Measurements from ENCODE around the gene LPAR5. TPM values are rescaled to one million over a fixed set of nuclear protein-coding genes. Genes with fewer than 3 reads are reported as not detected.
A peak's percentile ranks its signal among the peaks of the same experiment; 100 is the strongest.

Gene LPAR5
- total RNA-seq (2022) (0.19 and 0.20 TPM in 2 replicates), Bru-seq, nascent RNA (percentile 10 among the genes with signal in this experiment), BruChase-seq, experiment 1, labeled RNA remaining after a 2-hour chase (percentile 14 among the genes with signal in this experiment), BruChase-seq, experiment 2, labeled RNA remaining after a 6-hour chase (percentile 15 among the genes with signal in this experiment)
- long read RNA-seq: 0 reads

- no peak for DNase-seq
- Histone ChIP-seq H3K9me3 (no peaks in the 10 kb centered on the region), H3K4me3 (ENCODE audit: low read depth, low read length) (no peak within 1 kb of the TSS), H3K36me3 (ENCODE audit: control insufficient read depth, insufficient read depth, low read length) (no peaks in the 10 kb centered on the region), H3K27me3 (replicated peaks; ENCODE audit: control insufficient read depth, insufficient read depth, low read length) (no peaks in the 10 kb centered on the region), H3K4me1 (peaks cover 10% of the 10 kb centered on the region)
- ChIA-PET POLR2A (interaction anchor here (1.2 kb wide), 1 partner anchor 53 kb away, joined by 3 read pairs; no protein-coding TSS in a partner anchor), CTCF (interaction anchor here (1.0 kb wide), 1 partner anchor 54 kb away, joined by 3 read pairs; the partner anchor contains the start of gene ZNF384)
- intact Hi-C loops (cut with micrococcal nuclease; ENCODE audit: unreplicated experiment): no loop called here
- Mint-ChIP-seq H3K36me3 (ENCODE audit: insufficient read depth, unreplicated experiment) (no peaks in the 10 kb centered on the region), H3K27me3 (ENCODE audit: insufficient read depth, unreplicated experiment) (peaks cover 5% of the 10 kb centered on the region), H3K27ac (ENCODE audit: unreplicated experiment) (no peak within 1 kb of the TSS), H3K4me3 (ENCODE audit: unreplicated experiment) (no peak within 1 kb of the TSS), H3K4me1 (ENCODE audit: low read depth, unreplicated experiment) (peaks cover 12% of the 10 kb centered on the region), H3K9me3 (ENCODE audit: unreplicated experiment) (no peaks in the 10 kb centered on the region)
- no peak for TF ChIP-seq CTCF (IDR thresholded peaks at IDR 0.05; ENCODE audit: insufficient read depth in 1 of 2, low read depth in 1 of 2, low read length in 1 of 2, severe bottlenecking in 1 of 2, unreplicated experiment in 1 of 2)
- no TSS peak for BruUV-seq (replicated peaks)
Observed at GRCh38 chr12:6635856-6636531, at the start of gene LPAR5. LPAR5 (minus strand) TSS chr12:6635959; CDS start chr12:6621248, 14,711 bp downstream.

GRCh38 chr12:6684609-6685008 lies 48.9 kb upstream of the LPAR5 start:
- CTCF ChIA-PET: interaction anchor here (0.6 to 1.0 kb wide), 7 partner anchors 14 to 150 kb away, joined by 3 to 10 read pairs (median 6); partner anchors contain the start of genes ACRBP, COPS7A and PTMS
- Histone ChIP-seq H3K36me3 (ENCODE audit: control insufficient read depth, insufficient read depth, low read length) (no peaks in the 10 kb centered on the region), H3K4me1 (peaks cover 7% of the 10 kb centered on the region; the same call in 1 of the 2 replicates), H3K9me3 (no peaks in the 10 kb centered on the region), H3K27me3 (replicated peaks; ENCODE audit: control insufficient read depth, insufficient read depth, low read length) (no peaks in the 10 kb centered on the region), H3K4me3 (ENCODE audit: low read depth, low read length) (no peak overlapping the region)
- H3K4me3 Mint-ChIP-seq (ENCODE audit: unreplicated experiment): no peak overlapping the region
- POLR2A ChIA-PET: no interaction called here
- H3K27ac Mint-ChIP-seq (ENCODE audit: unreplicated experiment): peak overlapping the region; percentile 17
- H3K4me1 Mint-ChIP-seq (ENCODE audit: low read depth, unreplicated experiment): peaks cover 22% of the 10 kb centered on the region
- H3K9me3 Mint-ChIP-seq (ENCODE audit: unreplicated experiment): no peaks in the 10 kb centered on the region
- H3K36me3 Mint-ChIP-seq (ENCODE audit: insufficient read depth, unreplicated experiment): peaks cover 72% of the 10 kb centered on the region
- BruUV-seq (replicated peaks): no TSS peak
- no peaks in the 10 kb centered on the region for H3K27me3 Mint-ChIP-seq (ENCODE audit: insufficient read depth, unreplicated experiment)
- intact Hi-C loops (cut with micrococcal nuclease; ENCODE audit: unreplicated experiment): loop anchor here (1.0 kb wide), 1 partner anchor 17 kb away; no protein-coding TSS in a partner anchor
- TF ChIP-seq CTCF (IDR thresholded peaks at IDR 0.05; ENCODE audit: insufficient read depth in 1 of 2, low read depth in 1 of 2, low read length in 1 of 2, severe bottlenecking in 1 of 2, unreplicated experiment in 1 of 2): peak; percentile 50 to 68
- peak in 1 of 2 experiments; percentile 56 for DNase-seq

GRCh38 chr12:6676962-6677361 lies 41.2 kb upstream of the LPAR5 start:
- Histone ChIP-seq H3K27me3 (replicated peaks; ENCODE audit: control insufficient read depth, insufficient read depth, low read length) (no peaks in the 10 kb centered on the region; the same call in 1 of the 2 replicates), H3K9me3 (no peaks in the 10 kb centered on the region), H3K4me1 (no peaks in the 10 kb centered on the region), H3K4me3 (ENCODE audit: low read depth, low read length) (no peak overlapping the region), H3K36me3 (ENCODE audit: control insufficient read depth, insufficient read depth, low read length) (peaks cover 8% of the 10 kb centered on the region)
- CTCF ChIA-PET: no interaction called here
- POLR2A ChIA-PET: no interaction called here
- no peak for DNase-seq
- Mint-ChIP-seq H3K4me3 (ENCODE audit: unreplicated experiment) (no peak overlapping the region), H3K27me3 (ENCODE audit: insufficient read depth, unreplicated experiment) (no peaks in the 10 kb centered on the region), H3K36me3 (ENCODE audit: insufficient read depth, unreplicated experiment) (peaks cover 97% of the 10 kb centered on the region), H3K27ac (ENCODE audit: unreplicated experiment) (no peak overlapping the region), H3K4me1 (ENCODE audit: low read depth, unreplicated experiment) (no peaks in the 10 kb centered on the region), H3K9me3 (ENCODE audit: unreplicated experiment) (no peaks in the 10 kb centered on the region)
- no peak for TF ChIP-seq CTCF (IDR thresholded peaks at IDR 0.05; ENCODE audit: insufficient read depth in 1 of 2, low read depth in 1 of 2, low read length in 1 of 2, severe bottlenecking in 1 of 2, unreplicated experiment in 1 of 2)
- BruUV-seq (replicated peaks): no TSS peak
- intact Hi-C loops (cut with micrococcal nuclease; ENCODE audit: unreplicated experiment): no loop called here

All from Caco-2 (cell line).